HepG2 (cell line): Measurements from ENCODE around the gene PSMB11. TPM values are rescaled to one million over a fixed set of nuclear protein-coding genes. Genes with fewer than 3 reads are reported as not detected.

ENCODE experiments used
- CCDC6 ChIP-seq: sonication (generic); formaldehyde crosslinking; IDR thresholded peaks from 2 replicates; pipeline ENCODE4 v1.8.1; 2022; ENCODE audit warnings: mild to moderate bottlenecking, missing genetic modification reagents, moderate library complexity
- DNMT1 ChIP-seq: sonication (generic); formaldehyde crosslinking; IDR thresholded peaks from 2 replicates; pipeline ENCODE4 v1.5.1; 2020; ENCODE audit warnings: mild to moderate bottlenecking, missing genetic modification reagents
- DR1 ChIP-seq: sonication (generic); formaldehyde crosslinking; IDR thresholded peaks from 2 replicates; pipeline ENCODE4 v1.8.0; 2021; ENCODE audit warnings: mild to moderate bottlenecking, missing genetic modification reagents, inconsistent platforms
- ETV5 ChIP-seq: IDR thresholded peaks from 2 replicates; pipeline ENCODE4 v1.6.1; 2018; ENCODE audit warnings: missing biosample characterization, missing genetic modification reagents, inconsistent platforms, borderline replicate concordance
- FIP1L1 ChIP-seq: fragments of 200-400 bp; formaldehyde crosslinking; IDR thresholded peaks from 2 replicates; pipeline ENCODE4 v1.6.1; 2018; ENCODE audit warnings: low read depth, mild to moderate bottlenecking, low read length, moderate library complexity, borderline replicate concordance; ENCODE audit not compliant: insufficient read depth
- FOXA1 ChIP-seq, 2 experiments: fragments of 450-650 bp in 1 of 2; sonication (generic) in 1 of 2; formaldehyde crosslinking in 1 of 2; IDR thresholded peaks; 2 replicates each; pipeline versions ENCODE4 v1.4.0 to v1.6.1; 2016 to 2020; ENCODE audit warnings: missing genetic modification reagents in 1 of 2
- GMEB2 ChIP-seq: IDR thresholded peaks from 2 replicates; pipeline ENCODE4 v1.6.1; 2016; ENCODE audit warnings: missing biosample characterization, missing genetic modification reagents, low read depth
- HCFC1 ChIP-seq: fragments of 150-350 bp; IDR thresholded peaks from 2 replicates; pipeline ENCODE4 v1.6.1; 2014; ENCODE audit warnings: low read depth, low read length
- HOXD1 ChIP-seq: sonication (generic); formaldehyde crosslinking; IDR thresholded peaks from 2 replicates; pipeline ENCODE4 v1.5.0; 2020; ENCODE audit warnings: missing genetic modification reagents
- KDM2A ChIP-seq: sonication (generic); formaldehyde crosslinking; IDR thresholded peaks from 2 replicates; pipeline ENCODE4 v1.4.0; 2020; ENCODE audit warnings: low read depth, missing genetic modification reagents, borderline replicate concordance
- MIXL1 ChIP-seq: IDR thresholded peaks from 2 replicates; pipeline ENCODE4 v1.6.1; 2016
- PCBP1 ChIP-seq: fragments of 200-400 bp; formaldehyde crosslinking; IDR thresholded peaks from 2 replicates; pipeline ENCODE4 v1.6.1; 2017; ENCODE audit warnings: mild to moderate bottlenecking, low read depth, low read length, borderline replicate concordance
- POLR2A ChIP-seq, 2 experiments: IDR thresholded peaks; 2 replicates each; pipeline ENCODE4 v1.6.1; 2011; ENCODE audit warnings: low read depth in 2 of 2, low read length in 2 of 2, mild to moderate bottlenecking in 1 of 2, moderate library complexity in 1 of 2; ENCODE audit not compliant: insufficient read depth in 1 of 2
- REXO4 ChIP-seq: sonication (generic); formaldehyde crosslinking; IDR thresholded peaks from 2 replicates; pipeline ENCODE4 v1.8.0; 2022; ENCODE audit warnings: missing genetic modification reagents, mild to moderate bottlenecking, borderline replicate concordance
- RXRB ChIP-seq: IDR thresholded peaks from 2 replicates; pipeline ENCODE4 v1.6.1; 2016; ENCODE audit warnings: borderline replicate concordance, missing genetic modification reagents, missing compliant biosample characterization
- SRSF9 ChIP-seq: fragments of 200-400 bp; formaldehyde crosslinking; IDR thresholded peaks from 2 replicates; pipeline ENCODE4 v1.6.1; 2018; ENCODE audit warnings: borderline replicate concordance, mild to moderate bottlenecking, low read depth, low read length; ENCODE audit not compliant: insufficient read depth, poor library complexity, severe bottlenecking
- TEAD2 ChIP-seq: sonication (generic); formaldehyde crosslinking; IDR thresholded peaks from 2 replicates; pipeline ENCODE4 v1.9.0; 2021; ENCODE audit warnings: missing genetic modification reagents
- XBP1 ChIP-seq: sonication (generic); formaldehyde crosslinking; IDR thresholded peaks from 2 replicates; pipeline ENCODE4 v1.5.0; 2020; ENCODE audit warnings: missing genetic modification reagents
- ZBTB3 ChIP-seq: sonication (generic); formaldehyde crosslinking; IDR thresholded peaks from 2 replicates; pipeline ENCODE4 v1.4.0; 2020; ENCODE audit warnings: low read depth, mild to moderate bottlenecking, moderate library complexity, missing genetic modification reagents, borderline replicate concordance
- ZBTB7B ChIP-seq: sonication (generic); formaldehyde crosslinking; IDR thresholded peaks from 2 replicates; pipeline ENCODE4 v1.4.0; 2020; ENCODE audit warnings: missing genetic modification reagents
- ZKSCAN8 ChIP-seq: IDR thresholded peaks from 2 replicates; pipeline ENCODE4 v1.6.1; 2016; ENCODE audit warnings: borderline replicate concordance, missing genetic modification reagents, missing compliant biosample characterization
- ZNF503 ChIP-seq: sonication (generic); formaldehyde crosslinking; IDR thresholded peaks from 2 replicates; pipeline ENCODE4 v1.4.0; 2020; ENCODE audit warnings: missing genetic modification reagents
- ZNF562 ChIP-seq: sonication (generic); formaldehyde crosslinking; IDR thresholded peaks from 2 replicates; pipeline ENCODE4 v1.8.0; 2022; ENCODE audit warnings: missing genetic modification reagents, borderline replicate concordance
- polyA plus RNA-seq, 8 experiments: library from polyadenylated mRNA; depleted of rRNA in 3 of 8; stranded (reverse) in 7 of 8; unstranded in 1 of 8; fragments of >200 nt; fragmentation: Illumina TruSeq in 4 of 8; extraction: Trizol in 4 of 8; gene quantifications; 2 replicates each; pipeline versions ENCODE4 v1.2.1 to v1.2.3, GENCODE V29; 2011 to 2016; ENCODE audit warnings: low read depth in 4 of 8, missing spikeins in 1 of 8, mixed read lengths in 1 of 8; ENCODE audit not compliant: insufficient read depth in 1 of 8
- total RNA-seq, 5 experiments: library from RNA; depleted of rRNA; stranded (reverse); fragments of >200 nt; fragmentation: Illumina TruSeq; extraction: Trizol; gene quantifications; 2 replicates each; pipeline ENCODE4 v1.2.3, GENCODE V29; 2016; ENCODE audit warnings: low read depth in 1 of 5
- TF ChIP-seq, protein P1 (sequence below): sonication (generic); formaldehyde crosslinking; IDR thresholded peaks from 2 replicates; pipeline ENCODE4 v1.8.0; 2022; ENCODE audit warnings: missing genetic modification reagents, low read depth, mild to moderate bottlenecking, borderline replicate concordance
- TF ChIP-seq, protein P2 (sequence below): sonication (generic); formaldehyde crosslinking; IDR thresholded peaks from 2 replicates; pipeline ENCODE4 v1.5.0; 2020; ENCODE audit warnings: mild to moderate bottlenecking, missing genetic modification reagents

Gene PSMB11
- total and polyA plus RNA-seq, 2 of the 13 experiments (the other 11 are each of a cell fraction or from before 2014, with no cell fraction given): not detected

DNA sequence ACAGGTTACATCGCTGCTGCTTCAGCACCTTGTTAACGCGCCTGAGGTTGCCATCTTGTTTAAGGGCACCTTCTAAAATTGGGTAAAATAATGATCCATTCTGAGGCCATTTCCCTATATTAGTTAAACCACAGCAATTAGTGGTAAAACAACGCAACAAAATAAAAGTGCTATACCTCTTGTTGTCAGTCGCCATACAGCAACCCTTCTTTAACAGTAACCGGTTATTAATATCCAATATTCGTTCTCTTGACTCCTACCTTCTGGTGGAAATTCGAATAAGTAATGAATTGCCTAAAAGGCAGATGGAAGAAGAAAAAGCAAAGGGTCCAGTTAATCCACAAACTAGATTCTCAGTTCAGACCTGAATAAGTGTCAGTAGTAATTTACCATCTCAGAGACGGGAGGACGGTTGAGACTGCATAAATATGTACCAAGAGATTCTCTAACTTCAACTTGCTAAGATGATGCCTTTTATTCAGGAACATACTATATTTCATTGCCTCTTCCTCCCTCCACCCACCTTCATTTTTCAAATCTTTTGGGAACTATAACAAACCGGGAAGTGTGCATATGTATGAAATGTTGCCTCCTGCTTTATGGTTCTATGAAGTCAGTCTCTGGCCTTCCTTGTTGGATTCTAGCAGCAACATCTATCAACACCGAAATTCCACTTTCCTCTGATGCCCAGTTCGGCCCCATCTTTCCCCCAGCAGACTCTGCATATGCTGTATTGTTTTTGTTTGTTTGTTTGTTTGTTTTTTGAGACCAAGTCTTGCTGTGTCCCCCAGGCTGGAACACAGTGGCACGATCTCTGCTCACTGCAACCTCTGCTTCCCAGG, 6.5 kb upstream of the PSMB11 start (continued):
- TF ChIP-seq KDM2A (CRISPR knock-in tag) (no peak), FOXA1 (IDR thresholded peaks at IDR 0.05) (no peak), FOXA1 (CRISPR knock-in tag; IDR thresholded peaks at IDR 0.05) (no peak), ZBTB3 (no peak), REXO4 (CRISPR knock-in tag) (no peak), ETV5 (no peak), MIXL1 (no peak), ZBTB7B (CRISPR knock-in tag) (no peak), HOXD1 (CRISPR knock-in tag) (no peak), ZKSCAN8 (CRISPR knock-in tag) (no peak), CCDC6 (no peak), ZNF503 (no peak), FIP1L1 (no peak), ZNF562 (no peak), XBP1 (CRISPR knock-in tag) (0 out of 2 replicates have a peak, but pooled peaks have one; percentile 7), TEAD2 (CRISPR knock-in tag) (no peak), DNMT1 (no peak), DR1 (no peak), RXRB (CRISPR knock-in tag) (no peak), PCBP1 (no peak), POLR2A (IDR thresholded peaks at IDR 0.05; ENCODE audit: insufficient read depth in 1 of 2, low read depth in 2 of 2, low read length in 2 of 2) (no peak), HCFC1 (no peak), GMEB2 (CRISPR knock-in tag) (no peak), SRSF9 (no peak)
- TF ChIP-seq, protein P1, sequence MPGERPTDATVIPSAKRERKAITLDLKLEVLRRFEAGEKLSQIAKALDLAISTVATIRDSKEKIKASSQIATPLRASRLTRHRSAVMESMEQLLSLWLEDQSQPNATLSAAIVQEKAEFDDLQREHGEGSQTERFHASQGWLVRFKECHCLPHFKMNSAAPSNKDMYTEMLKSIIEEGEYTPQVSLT: no peak
- TF ChIP-seq, protein P2, sequence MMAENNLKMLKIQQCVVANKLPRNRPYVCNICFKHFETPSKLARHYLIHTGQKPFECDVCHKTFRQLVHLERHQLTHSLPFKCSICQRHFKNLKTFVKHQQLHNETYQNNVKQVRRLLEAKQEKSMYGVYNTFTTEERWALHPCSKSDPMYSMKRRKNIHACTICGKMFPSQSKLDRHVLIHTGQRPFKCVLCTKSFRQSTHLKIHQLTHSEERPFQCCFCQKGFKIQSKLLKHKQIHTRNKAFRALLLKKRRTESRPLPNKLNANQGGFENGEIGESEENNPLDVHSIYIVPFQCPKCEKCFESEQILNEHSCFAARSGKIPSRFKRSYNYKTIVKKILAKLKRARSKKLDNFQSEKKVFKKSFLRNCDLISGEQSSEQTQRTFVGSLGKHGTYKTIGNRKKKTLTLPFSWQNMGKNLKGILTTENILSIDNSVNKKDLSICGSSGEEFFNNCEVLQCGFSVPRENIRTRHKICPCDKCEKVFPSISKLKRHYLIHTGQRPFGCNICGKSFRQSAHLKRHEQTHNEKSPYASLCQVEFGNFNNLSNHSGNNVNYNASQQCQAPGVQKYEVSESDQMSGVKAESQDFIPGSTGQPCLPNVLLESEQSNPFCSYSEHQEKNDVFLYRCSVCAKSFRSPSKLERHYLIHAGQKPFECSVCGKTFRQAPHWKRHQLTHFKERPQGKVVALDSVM (CRISPR knock-in tag): no peak
